Measurements from ENCODE around the gene RSPH6A. TPM values are rescaled to one million over a fixed set of nuclear protein-coding genes. Genes with fewer than 3 reads are reported as not detected.

Gene RSPH6A
- polyA plus RNA-seq, 3 donors, result not detected

- no peak for DNase-seq (ENCODE audit: low read depth in 3 of 3, low spot score in 2 of 3)
These were observed 33.6 kb downstream of the RSPH6A start for GRCh38 chr19:45781214-45782161.

GRCh38 chr19:45780448-45781213, 34.5 kb downstream of the RSPH6A start:
- no peak for DNase-seq (ENCODE audit: low read depth in 3 of 3, low spot score in 2 of 3)

GRCh38 chr19:45780146-45780447, 35.0 kb downstream of the RSPH6A start:
- DNase-seq (ENCODE audit: low read depth in 3 of 3, low spot score in 2 of 3), result no peak

GRCh38 chr19:45779231-45780145, 35.6 kb downstream of the RSPH6A start:
- DNase-seq (ENCODE audit: low read depth in 3 of 3, low spot score in 2 of 3), result peak in 2 of 3 donors; percentile 48 to 69

GRCh38 chr19:45778010-45778661, 37.0 kb downstream of the RSPH6A start:
- DNase-seq (ENCODE audit: low read depth in 3 of 3, low spot score in 2 of 3), result no peak

- DNase-seq (ENCODE audit: low read depth in 3 of 3, low spot score in 2 of 3), result no peak
These were observed 37.6 kb downstream of the RSPH6A start for GRCh38 chr19:45777395-45777961.

GRCh38 chr19:45774765-45775164, 40.3 kb downstream of the RSPH6A start:
- no peak for DNase-seq (ENCODE audit: low read depth in 3 of 3, low spot score in 2 of 3)

GRCh38 chr19:45773384-45773783, 41.7 kb downstream of the RSPH6A start:
- no peak for DNase-seq (ENCODE audit: low read depth in 3 of 3, low spot score in 2 of 3)

- DNase-seq (ENCODE audit: low read depth in 3 of 3, low spot score in 2 of 3), result no peak
These were observed 42.2 kb downstream of the RSPH6A start for GRCh38 chr19:45772912-45773311.

- DNase-seq (ENCODE audit: low read depth in 3 of 3, low spot score in 2 of 3), result no peak
These were observed 42.8 kb downstream of the RSPH6A start for GRCh38 chr19:45772130-45772840.

GRCh38 chr19:45771311-45771933, 43.7 kb downstream of the RSPH6A start:
- DNase-seq (ENCODE audit: low read depth in 3 of 3, low spot score in 2 of 3), result no peak

GRCh38 chr19:45770192-45771101, 44.7 kb downstream of the RSPH6A start:
- peak; percentile 82 to 91 (median 90) for DNase-seq (ENCODE audit: low read depth in 3 of 3, low spot score in 2 of 3)

- no peak for DNase-seq (ENCODE audit: low read depth in 3 of 3, low spot score in 2 of 3)
These were observed 45.3 kb downstream of the RSPH6A start for GRCh38 chr19:45769821-45770191.

GRCh38 chr19:45768984-45769782, 45.9 kb downstream of the RSPH6A start, which contains the start of gene SIX5:
SIX5 (minus strand) TSS chr19:45769252; CDS start chr19:45768844, 408 bp downstream.
- DNase-seq (ENCODE audit: low read depth in 3 of 3, low spot score in 2 of 3), result peak; percentile 90 to 96 (median 94)

GRCh38 chr19:45768655-45768983, 46.5 kb downstream of the RSPH6A start:
- DNase-seq (ENCODE audit: low read depth in 3 of 3, low spot score in 2 of 3), result no peak

- DNase-seq (ENCODE audit: low read depth in 3 of 3, low spot score in 2 of 3), result no peak
These were observed 47.0 kb downstream of the RSPH6A start for GRCh38 chr19:45767881-45768654.
